Hepatocyte (in vitro differentiated cells): ENCODE measurements around the gene TMEM121B.

Experiments used
- EZH2 ChIP-seq: fragments of 200-600 bp; sonication (generic); IDR thresholded peaks from 2 replicates; pipeline ENCODE4 v1.6.1; 2016; ENCODE audit warnings: antibody characterized with exemption, mild to moderate bottlenecking, borderline replicate concordance
- TF ChIP-seq, protein P1 (sequence below): fragments of 200-600 bp; sonication (generic); IDR thresholded peaks from 2 replicates; pipeline ENCODE4 v1.5.1; 2016; ENCODE audit warnings: antibody characterized with exemption, mild to moderate bottlenecking; ENCODE audit not compliant: poor library complexity

DNA sequence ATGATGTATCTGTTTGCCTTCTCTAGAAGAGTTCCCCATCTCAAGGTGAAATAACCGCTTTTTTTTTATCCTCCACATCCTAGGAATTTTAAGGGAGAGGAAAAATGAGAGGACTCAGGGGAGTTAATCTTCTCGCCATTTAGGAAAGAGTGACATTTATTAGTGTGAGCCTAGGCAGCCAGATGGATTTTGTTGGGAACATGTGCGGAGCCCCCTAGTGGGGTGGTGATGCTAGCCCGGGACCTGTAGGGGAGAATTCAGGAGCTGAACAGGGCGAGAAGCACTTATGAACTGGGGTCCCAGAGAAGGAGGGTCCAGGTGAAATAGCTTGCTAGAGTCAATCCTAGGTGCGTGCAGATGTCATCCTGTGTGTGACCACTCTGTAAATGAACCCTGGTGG, 25.6 kb downstream of the TMEM121B start:
- TF ChIP-seq, protein P1, sequence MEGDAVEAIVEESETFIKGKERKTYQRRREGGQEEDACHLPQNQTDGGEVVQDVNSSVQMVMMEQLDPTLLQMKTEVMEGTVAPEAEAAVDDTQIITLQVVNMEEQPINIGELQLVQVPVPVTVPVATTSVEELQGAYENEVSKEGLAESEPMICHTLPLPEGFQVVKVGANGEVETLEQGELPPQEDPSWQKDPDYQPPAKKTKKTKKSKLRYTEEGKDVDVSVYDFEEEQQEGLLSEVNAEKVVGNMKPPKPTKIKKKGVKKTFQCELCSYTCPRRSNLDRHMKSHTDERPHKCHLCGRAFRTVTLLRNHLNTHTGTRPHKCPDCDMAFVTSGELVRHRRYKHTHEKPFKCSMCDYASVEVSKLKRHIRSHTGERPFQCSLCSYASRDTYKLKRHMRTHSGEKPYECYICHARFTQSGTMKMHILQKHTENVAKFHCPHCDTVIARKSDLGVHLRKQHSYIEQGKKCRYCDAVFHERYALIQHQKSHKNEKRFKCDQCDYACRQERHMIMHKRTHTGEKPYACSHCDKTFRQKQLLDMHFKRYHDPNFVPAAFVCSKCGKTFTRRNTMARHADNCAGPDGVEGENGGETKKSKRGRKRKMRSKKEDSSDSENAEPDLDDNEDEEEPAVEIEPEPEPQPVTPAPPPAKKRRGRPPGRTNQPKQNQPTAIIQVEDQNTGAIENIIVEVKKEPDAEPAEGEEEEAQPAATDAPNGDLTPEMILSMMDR: no peak
- TF ChIP-seq EZH2: no peak
